Uterus (tissue), 2 donors: ENCODE data around the gene NEB.

Source experiments
- CTCF ChIP-seq, 4 experiments: fragments of 200-600 bp in 2 of 4; fragments of 450-650 bp in 2 of 4; sonication (generic) in 2 of 4; IDR thresholded peaks; one replicate each; pipeline ENCODE4 v1.5.1; 2016 to 2019; ENCODE audit warnings: antibody characterized with exemption in 4 of 4, mild to moderate bottlenecking in 2 of 4, moderate library complexity in 1 of 4
- POLR2A ChIP-seq, 2 donors: fragments of 450-650 bp; IDR thresholded peaks; one replicate each; pipeline ENCODE4 v1.6.1; 2016; ENCODE audit warnings: antibody characterized with exemption in 2 of 2, mild to moderate bottlenecking in 1 of 2, moderate library complexity in 1 of 2

GRCh38 chr2:151777487-151777886 is 43.2 kb upstream of the NEB start:
- TF ChIP-seq POLR2A (IDR thresholded peaks at IDR 0.05) (no peak), CTCF (IDR thresholded peaks at IDR 0.05) (no peak)
